Measurements from ENCODE around the gene MPPED1.

The MPPED1 gene

GRCh38 chr22:43504068-43504467 lies 92.3 kb downstream of the MPPED1 start:
- Histone ChIP-seq H3K27ac (ENCODE audit: low read depth, low read length) (no peak overlapping the region), H3K27me3 (ENCODE audit: low read length) (no peaks in the 10 kb centered on the region), H3K9me3 (ENCODE audit: insufficient read depth, low read length) (no peaks in the 10 kb centered on the region), H3K4me3 (ENCODE audit: insufficient read depth, low read length, poor library complexity, severe bottlenecking) (no peak overlapping the region), H3K4me2 (ENCODE audit: low read depth, low read length, poor library complexity, severe bottlenecking) (no peak overlapping the region), H3K36me3 (ENCODE audit: low read length) (no peaks in the 10 kb centered on the region), H3F3A (ENCODE audit: insufficient read depth) (no peaks in the 10 kb centered on the region), H2AFZ (ENCODE audit: low read depth, low read length, severe bottlenecking) (no peak overlapping the region), H3K9me2 (replicated peaks; ENCODE audit: insufficient read depth, low read length) (no peaks in the 10 kb centered on the region), H3K79me2 (ENCODE audit: insufficient read depth, low read length) (no peaks in the 10 kb centered on the region), H4K20me1 (ENCODE audit: low read depth, low read length) (no peaks in the 10 kb centered on the region), H3K9ac (ENCODE audit: low read length) (no peak overlapping the region)
- no peak for TF ChIP-seq CTCF (IDR thresholded peaks at IDR 0.05; ENCODE audit: insufficient read depth, low read length, poor library complexity, severe bottlenecking)
- no peak for TF ChIP-seq EZH2phosphoT487 (conservative IDR thresholded peaks at IDR 0.05; ENCODE audit: low read length)

- Histone ChIP-seq H3K4me3 (ENCODE audit: insufficient read depth, low read length, poor library complexity, severe bottlenecking) (no peak overlapping the region), H3F3A (ENCODE audit: insufficient read depth) (no peaks in the 10 kb centered on the region), H3K9me3 (ENCODE audit: insufficient read depth, low read length) (no peaks in the 10 kb centered on the region), H3K4me2 (ENCODE audit: low read depth, low read length, poor library complexity, severe bottlenecking) (no peak overlapping the region), H3K79me2 (ENCODE audit: insufficient read depth, low read length) (no peaks in the 10 kb centered on the region), H4K20me1 (ENCODE audit: low read depth, low read length) (no peaks in the 10 kb centered on the region), H3K9ac (ENCODE audit: low read length) (no peak overlapping the region), H3K9me2 (replicated peaks; ENCODE audit: insufficient read depth, low read length) (no peaks in the 10 kb centered on the region), H3K27me3 (ENCODE audit: low read length) (no peaks in the 10 kb centered on the region), H3K36me3 (ENCODE audit: low read length) (no peaks in the 10 kb centered on the region), H2AFZ (ENCODE audit: low read depth, low read length, severe bottlenecking) (no peak overlapping the region), H3K27ac (ENCODE audit: low read depth, low read length) (no peak overlapping the region)
- TF ChIP-seq CTCF (IDR thresholded peaks at IDR 0.05; ENCODE audit: insufficient read depth, low read length, poor library complexity, severe bottlenecking) (no peak), EZH2phosphoT487 (conservative IDR thresholded peaks at IDR 0.05; ENCODE audit: low read length) (no peak)
Observed at GRCh38 chr22:43504666-43505261, 93.0 kb downstream of the MPPED1 start.

- H3K27ac ChIP-seq (ENCODE audit: low read depth, low read length) = no peak overlapping the region
- H2AFZ ChIP-seq (ENCODE audit: low read depth, low read length, severe bottlenecking) = no peak overlapping the region
- TF ChIP-seq EZH2phosphoT487 (conservative IDR thresholded peaks at IDR 0.05; ENCODE audit: low read length) = no peak
- no peak for TF ChIP-seq CTCF (IDR thresholded peaks at IDR 0.05; ENCODE audit: insufficient read depth, low read length, poor library complexity, severe bottlenecking)
- no peaks in the 10 kb centered on the region for H3K27me3 ChIP-seq (ENCODE audit: low read length)
- no peak overlapping the region for H3K9ac ChIP-seq (ENCODE audit: low read length)
- no peaks in the 10 kb centered on the region for H3K36me3 ChIP-seq (ENCODE audit: low read length)
- no peaks in the 10 kb centered on the region for H3K9me2 ChIP-seq (replicated peaks; ENCODE audit: insufficient read depth, low read length)
- H3F3A ChIP-seq (ENCODE audit: insufficient read depth) = no peaks in the 10 kb centered on the region
- H3K79me2 ChIP-seq (ENCODE audit: insufficient read depth, low read length) = no peaks in the 10 kb centered on the region
- H3K4me3 ChIP-seq (ENCODE audit: insufficient read depth, low read length, poor library complexity, severe bottlenecking) = no peak overlapping the region
- no peaks in the 10 kb centered on the region for H4K20me1 ChIP-seq (ENCODE audit: low read depth, low read length)
- no peak overlapping the region for H3K4me2 ChIP-seq (ENCODE audit: low read depth, low read length, poor library complexity, severe bottlenecking)
- no peaks in the 10 kb centered on the region for H3K9me3 ChIP-seq (ENCODE audit: insufficient read depth, low read length)
Observed at GRCh38 chr22:43505423-43505822, 93.6 kb downstream of the MPPED1 start.

Measured in SU-DHL-6 (cell line).